ENCODE data around the gene ULBP1.
A peak's percentile ranks its signal among the peaks of the same experiment; 100 is the strongest.
"Not testable (repeated sequence)": the region's sequence is repeated elsewhere in the genome, so short reads cannot be mapped to it uniquely, and the experiment has no call there.

Gene ULBP1, protein sequence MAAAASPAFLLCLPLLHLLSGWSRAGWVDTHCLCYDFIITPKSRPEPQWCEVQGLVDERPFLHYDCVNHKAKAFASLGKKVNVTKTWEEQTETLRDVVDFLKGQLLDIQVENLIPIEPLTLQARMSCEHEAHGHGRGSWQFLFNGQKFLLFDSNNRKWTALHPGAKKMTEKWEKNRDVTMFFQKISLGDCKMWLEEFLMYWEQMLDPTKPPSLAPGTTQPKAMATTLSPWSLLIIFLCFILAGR

DNA sequence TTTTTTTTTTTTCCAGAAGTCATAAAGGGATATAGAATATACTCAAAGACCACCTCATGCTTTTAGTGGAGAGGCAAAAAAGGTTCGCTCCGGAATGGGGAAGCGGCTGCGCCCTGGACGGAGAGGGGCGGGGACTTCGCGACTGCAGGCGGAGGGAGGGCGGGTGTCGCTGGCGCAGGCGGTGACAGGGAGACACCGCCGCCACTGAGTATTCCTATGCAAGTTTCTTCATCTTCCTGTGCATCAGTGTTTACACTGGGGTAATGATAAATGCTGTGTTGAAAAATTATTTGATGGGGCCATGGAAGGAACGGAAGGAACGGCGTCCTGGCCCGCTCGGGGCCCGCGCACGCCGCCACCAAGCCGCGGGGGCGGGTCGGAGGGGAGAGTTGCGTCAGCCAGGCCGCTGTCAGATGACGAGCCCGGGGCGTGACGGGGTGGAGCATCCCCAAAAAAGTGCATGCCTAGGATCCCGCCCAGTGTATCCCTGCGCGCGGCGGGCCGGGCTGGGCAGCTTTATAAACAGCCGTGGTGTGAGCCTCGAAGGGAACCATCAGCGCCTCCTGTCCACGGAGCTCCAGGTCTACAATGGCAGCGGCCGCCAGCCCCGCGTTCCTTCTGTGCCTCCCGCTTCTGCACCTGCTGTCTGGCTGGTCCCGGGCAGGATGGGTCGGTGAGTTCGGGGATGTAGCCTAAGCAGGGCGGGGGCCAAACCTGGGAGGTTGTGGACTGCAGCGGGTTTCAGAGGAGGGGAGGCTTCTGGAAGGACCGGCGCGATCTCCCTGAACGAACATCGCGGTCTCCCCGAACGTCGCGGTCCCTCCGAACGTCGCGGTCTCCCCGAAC is at the start of gene ULBP1:
TSS of gene ULBP1 (plus strand) at position 482 of the 846 bp plus-strand sequence. CDS start at position 589, 107 bp downstream.
- Histone ChIP-seq H3K27ac (ENCODE audit: low read length) (no peak within 1 kb of the TSS), H3K27me3 (ENCODE audit: control insufficient read depth in 1 of 2, insufficient read depth in 2 of 2, low read length in 2 of 2) (peaks cover 47 to 59% of the 10 kb centered on the region in 2 donors), H3K9me3 (ENCODE audit: control insufficient read depth in 2 of 2, low read length in 2 of 2) (no peaks in the 10 kb centered on the region), H3K36me3 (ENCODE audit: control insufficient read depth in 2 of 2, insufficient read depth in 2 of 2, low read length in 2 of 2) (no peaks in the 10 kb centered on the region), H3K4me1 (ENCODE audit: control insufficient read depth, insufficient read depth, low read length) (peaks cover 18% of the 10 kb centered on the region), H3K4me3 (ENCODE audit: low read length in 2 of 2) (peak within 1 kb of the TSS; percentile 45 to 68), H3K9ac (ENCODE audit: low read length in 2 of 2) (no peak within 1 kb of the TSS)

DNA sequence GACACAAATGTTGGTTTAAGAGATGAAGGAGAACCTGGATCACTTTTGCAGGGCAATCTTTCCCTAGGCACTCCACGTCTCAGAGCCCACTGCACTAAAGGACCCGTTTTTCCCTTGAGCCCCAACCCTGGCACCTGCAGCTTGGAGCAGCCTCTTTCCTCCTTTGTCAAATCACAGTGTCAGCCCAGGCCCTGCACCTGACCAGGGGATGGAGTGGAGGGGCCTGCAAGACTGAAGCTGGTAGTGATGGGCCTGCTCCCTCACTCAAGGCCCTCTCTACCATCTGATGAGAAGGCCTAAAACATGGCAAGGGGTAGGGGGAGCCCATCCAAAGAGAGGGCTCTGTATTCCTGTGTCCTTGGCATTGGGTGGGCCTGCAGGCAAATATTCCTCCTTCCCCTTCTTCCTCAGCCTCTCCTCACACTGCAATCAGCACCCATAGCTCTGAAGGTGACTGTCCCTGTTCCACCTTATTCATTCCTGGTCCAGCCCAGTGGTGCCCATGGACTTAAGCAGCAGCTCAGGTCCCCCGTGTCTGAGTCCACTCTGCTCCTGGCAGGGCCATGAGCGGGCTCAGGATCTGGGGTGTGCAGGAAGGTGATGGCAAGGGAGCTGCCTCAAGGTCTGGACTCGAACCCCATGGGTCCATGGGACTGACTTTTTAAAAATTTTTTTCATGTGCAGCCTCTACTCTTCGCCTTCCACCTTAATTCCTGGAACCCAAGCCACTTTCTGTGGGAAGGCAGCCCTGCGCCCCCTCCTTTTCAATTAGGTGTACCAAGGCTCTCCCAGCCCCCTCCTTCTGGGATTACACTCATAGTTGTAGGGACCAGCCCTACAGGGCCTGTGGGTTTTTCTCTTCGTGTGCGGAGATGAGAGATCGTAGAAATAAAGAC is 47.5 kb upstream of the ULBP1 start:
- Histone ChIP-seq H3K4me3 (ENCODE audit: low read length in 2 of 2) (no peak overlapping the region), H3K27me3 (ENCODE audit: control insufficient read depth in 1 of 2, insufficient read depth in 2 of 2, low read length in 2 of 2) (no peaks in the 10 kb centered on the region), H3K27ac (ENCODE audit: low read length) (no peak overlapping the region), H3K9ac (ENCODE audit: low read length in 2 of 2) (no peak overlapping the region), H3K4me1 (ENCODE audit: control insufficient read depth, insufficient read depth, low read length) (no peaks in the 10 kb centered on the region), H3K36me3 (ENCODE audit: control insufficient read depth in 2 of 2, insufficient read depth in 2 of 2, low read length in 2 of 2) (no peaks in the 10 kb centered on the region), H3K9me3 (ENCODE audit: control insufficient read depth in 2 of 2, low read length in 2 of 2) (no peaks in the 10 kb centered on the region)

- Histone ChIP-seq H3K27me3 (ENCODE audit: control insufficient read depth in 1 of 2, insufficient read depth in 2 of 2, low read length in 2 of 2) (no peaks in the 10 kb centered on the region), H3K9me3 (ENCODE audit: control insufficient read depth in 2 of 2, low read length in 2 of 2) (no peaks in the 10 kb centered on the region), H3K4me1 (ENCODE audit: control insufficient read depth, insufficient read depth, low read length) (peaks cover 4% of the 10 kb centered on the region), H3K9ac (ENCODE audit: low read length in 2 of 2) (no peak overlapping the region), H3K27ac (ENCODE audit: low read length) (no peak overlapping the region), H3K36me3 (ENCODE audit: control insufficient read depth in 2 of 2, insufficient read depth in 2 of 2, low read length in 2 of 2) (no peaks in the 10 kb centered on the region), H3K4me3 (ENCODE audit: low read length in 2 of 2) (no peak overlapping the region)
Measured at GRCh38 chr6:149917679-149918078, 46.1 kb upstream of the ULBP1 start.

DNA sequence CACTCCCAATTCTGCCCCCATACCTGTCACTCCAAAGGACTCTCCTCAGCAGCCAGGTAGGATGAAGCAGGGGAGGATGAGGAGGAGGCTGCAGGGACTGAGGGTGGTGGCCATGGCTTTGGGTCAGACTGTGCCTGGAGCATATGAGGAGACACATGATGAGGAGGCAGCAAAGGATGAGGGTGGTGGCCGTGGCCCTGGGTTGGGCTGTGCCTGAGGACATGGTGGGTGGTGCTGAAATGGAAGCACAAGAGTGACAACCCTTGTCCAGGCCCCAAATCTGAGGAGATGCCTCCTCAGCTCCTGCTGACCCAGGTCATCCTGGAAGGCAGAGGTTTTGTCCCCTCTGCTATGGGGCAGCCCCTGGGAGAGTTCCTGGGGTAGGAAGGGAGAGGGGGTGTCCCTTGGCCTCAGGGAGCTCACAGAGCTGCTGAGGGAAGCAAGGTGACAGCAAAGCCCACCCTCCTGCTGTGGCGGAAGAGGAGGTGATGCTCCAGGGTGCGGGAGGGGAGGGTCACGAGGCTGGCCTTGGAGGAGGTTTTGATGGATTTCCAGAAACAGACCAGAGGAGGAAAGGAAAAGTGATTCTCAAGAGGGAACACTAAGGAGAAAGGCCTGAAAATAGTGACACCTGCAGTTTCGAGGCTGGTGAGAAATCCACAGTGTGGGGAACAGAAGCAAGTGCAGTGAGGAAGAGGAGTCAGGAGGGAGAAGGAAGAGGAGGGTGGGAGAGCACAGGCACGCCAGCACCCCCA is 45.4 kb upstream of the ULBP1 start:
- H3K27me3 ChIP-seq (ENCODE audit: control insufficient read depth in 1 of 2, insufficient read depth in 2 of 2, low read length in 2 of 2), result no peaks in the 10 kb centered on the region
- no peak overlapping the region for H3K27ac ChIP-seq (ENCODE audit: low read length)
- H3K36me3 ChIP-seq (ENCODE audit: control insufficient read depth in 2 of 2, insufficient read depth in 2 of 2, low read length in 2 of 2), result no peaks in the 10 kb centered on the region
- H3K9me3 ChIP-seq (ENCODE audit: control insufficient read depth in 2 of 2, low read length in 2 of 2), result no peaks in the 10 kb centered on the region
- H3K4me3 ChIP-seq (ENCODE audit: low read length in 2 of 2), result no peak overlapping the region
- H3K9ac ChIP-seq (ENCODE audit: low read length in 2 of 2), result no peak overlapping the region
- H3K4me1 ChIP-seq (ENCODE audit: control insufficient read depth, insufficient read depth, low read length), result peaks cover 7% of the 10 kb centered on the region

DNA sequence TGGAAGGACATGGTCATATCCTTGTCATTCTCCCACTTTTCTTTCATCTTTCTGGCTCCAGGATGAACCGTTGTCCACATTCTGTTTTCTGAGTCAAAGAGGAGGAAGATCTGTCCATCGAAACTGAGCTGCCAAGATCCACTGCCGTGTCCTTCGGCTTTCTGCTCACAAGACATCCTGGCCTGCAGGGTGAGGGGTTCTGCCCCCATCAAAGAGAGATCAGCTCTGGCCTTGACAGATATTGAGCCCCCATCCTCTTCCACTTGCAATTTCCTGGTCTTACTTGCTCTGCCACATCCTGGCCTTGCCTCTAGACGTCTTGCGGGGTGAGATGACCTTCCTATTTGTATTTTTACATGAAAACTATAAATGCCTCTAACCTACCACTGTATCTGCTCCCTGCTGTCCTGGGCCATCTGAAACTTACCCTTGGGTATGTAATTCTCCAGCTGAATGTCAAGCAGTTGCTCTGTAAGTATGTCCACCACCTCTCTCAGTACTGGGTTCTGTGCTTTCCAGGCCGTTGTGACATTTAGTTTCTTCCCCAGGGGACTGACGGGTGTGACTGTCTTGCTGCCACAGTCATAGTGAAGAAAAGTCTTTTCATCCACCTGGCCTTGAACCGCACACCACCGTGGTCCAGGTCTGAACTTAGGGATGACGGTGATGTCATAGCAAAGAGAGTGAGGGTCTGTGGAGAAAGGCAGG is 44.5 kb upstream of the ULBP1 start:
- H3K27ac ChIP-seq (ENCODE audit: low read length); H3K4me3 ChIP-seq (ENCODE audit: low read length in 2 of 2); H3K9ac ChIP-seq (ENCODE audit: low read length in 2 of 2); H3K36me3 ChIP-seq (ENCODE audit: control insufficient read depth in 2 of 2, insufficient read depth in 2 of 2, low read length in 2 of 2); H3K27me3 ChIP-seq (ENCODE audit: control insufficient read depth in 1 of 2, insufficient read depth in 2 of 2, low read length in 2 of 2); H3K9me3 ChIP-seq (ENCODE audit: control insufficient read depth in 2 of 2, low read length in 2 of 2): not testable (repeated sequence)
- peaks cover 10% of the 10 kb centered on the region for H3K4me1 ChIP-seq (ENCODE audit: control insufficient read depth, insufficient read depth, low read length)

DNA sequence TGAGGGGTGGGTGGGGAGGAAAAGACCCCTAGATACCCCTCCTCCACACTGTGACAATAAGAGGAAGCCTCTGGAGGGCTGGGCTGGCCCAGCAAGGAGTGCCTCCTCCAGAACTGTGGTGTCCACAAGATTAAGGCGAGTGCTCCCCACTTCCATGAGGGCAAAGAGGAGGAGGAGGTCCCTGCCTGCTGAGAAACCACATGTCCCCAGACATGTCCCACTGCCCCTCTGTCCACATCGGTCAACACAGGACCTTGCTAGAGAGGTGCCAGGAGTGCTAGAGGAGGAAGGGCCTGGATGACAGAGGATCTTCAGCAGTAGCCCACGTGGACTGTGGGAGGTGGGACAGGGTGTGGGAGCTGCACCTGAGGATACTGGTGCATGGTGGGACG is 43.9 kb upstream of the ULBP1 start:
- no peaks in the 10 kb centered on the region for H3K36me3 ChIP-seq (ENCODE audit: control insufficient read depth in 2 of 2, insufficient read depth in 2 of 2, low read length in 2 of 2)
- H3K9ac ChIP-seq (ENCODE audit: low read length in 2 of 2), result no peak overlapping the region
- no peak overlapping the region for H3K4me3 ChIP-seq (ENCODE audit: low read length in 2 of 2)
- no peaks in the 10 kb centered on the region for H3K9me3 ChIP-seq (ENCODE audit: control insufficient read depth in 2 of 2, low read length in 2 of 2)
- no peaks in the 10 kb centered on the region for H3K27me3 ChIP-seq (ENCODE audit: control insufficient read depth in 1 of 2, insufficient read depth in 2 of 2, low read length in 2 of 2)
- no peak overlapping the region for H3K27ac ChIP-seq (ENCODE audit: low read length)
- H3K4me1 ChIP-seq (ENCODE audit: control insufficient read depth, insufficient read depth, low read length), result peaks cover 10% of the 10 kb centered on the region

GRCh38 chr6:149921361-149921760 is 42.4 kb upstream of the ULBP1 start:
- Histone ChIP-seq H3K27ac (ENCODE audit: low read length) (no peak overlapping the region), H3K27me3 (ENCODE audit: control insufficient read depth in 1 of 2, insufficient read depth in 2 of 2, low read length in 2 of 2) (no peaks in the 10 kb centered on the region), H3K9me3 (ENCODE audit: control insufficient read depth in 2 of 2, low read length in 2 of 2) (no peaks in the 10 kb centered on the region), H3K4me3 (ENCODE audit: low read length in 2 of 2) (no peak overlapping the region), H3K4me1 (ENCODE audit: control insufficient read depth, insufficient read depth, low read length) (peaks cover 24% of the 10 kb centered on the region), H3K36me3 (ENCODE audit: control insufficient read depth in 2 of 2, insufficient read depth in 2 of 2, low read length in 2 of 2) (no peaks in the 10 kb centered on the region), H3K9ac (ENCODE audit: low read length in 2 of 2) (no peak overlapping the region)

DNA sequence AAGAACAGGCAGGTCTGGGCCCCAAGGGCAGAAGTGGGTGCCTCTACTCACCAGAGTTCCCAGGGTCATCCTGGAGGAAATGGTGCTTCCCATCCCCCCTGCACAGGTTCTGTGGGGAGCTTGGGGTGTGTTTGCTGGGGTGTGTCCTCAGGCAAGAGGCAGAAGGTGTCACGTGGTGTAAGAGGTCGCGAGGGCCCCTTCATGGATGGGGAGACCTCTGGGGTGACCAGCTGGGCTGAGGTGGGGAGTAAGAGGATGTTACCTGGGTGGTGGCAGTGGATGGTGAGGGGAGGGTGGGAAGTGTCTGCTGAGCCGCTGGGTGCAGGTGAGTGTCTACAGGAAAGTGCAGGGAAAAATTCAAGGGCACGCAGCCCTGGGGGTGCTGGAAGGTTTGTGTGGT is 41.7 kb upstream of the ULBP1 start:
- Histone ChIP-seq H3K4me1 (ENCODE audit: control insufficient read depth, insufficient read depth, low read length) (peaks cover 27% of the 10 kb centered on the region), H3K4me3 (ENCODE audit: low read length in 2 of 2) (peak overlapping the region in 1 of 2 donors; percentile 80)
- not testable (repeated sequence) for H3K9me3 ChIP-seq (ENCODE audit: control insufficient read depth in 2 of 2, low read length in 2 of 2); H3K27ac ChIP-seq (ENCODE audit: low read length); H3K27me3 ChIP-seq (ENCODE audit: control insufficient read depth in 1 of 2, insufficient read depth in 2 of 2, low read length in 2 of 2); H3K9ac ChIP-seq (ENCODE audit: low read length in 2 of 2); H3K36me3 ChIP-seq (ENCODE audit: control insufficient read depth in 2 of 2, insufficient read depth in 2 of 2, low read length in 2 of 2)

DNA sequence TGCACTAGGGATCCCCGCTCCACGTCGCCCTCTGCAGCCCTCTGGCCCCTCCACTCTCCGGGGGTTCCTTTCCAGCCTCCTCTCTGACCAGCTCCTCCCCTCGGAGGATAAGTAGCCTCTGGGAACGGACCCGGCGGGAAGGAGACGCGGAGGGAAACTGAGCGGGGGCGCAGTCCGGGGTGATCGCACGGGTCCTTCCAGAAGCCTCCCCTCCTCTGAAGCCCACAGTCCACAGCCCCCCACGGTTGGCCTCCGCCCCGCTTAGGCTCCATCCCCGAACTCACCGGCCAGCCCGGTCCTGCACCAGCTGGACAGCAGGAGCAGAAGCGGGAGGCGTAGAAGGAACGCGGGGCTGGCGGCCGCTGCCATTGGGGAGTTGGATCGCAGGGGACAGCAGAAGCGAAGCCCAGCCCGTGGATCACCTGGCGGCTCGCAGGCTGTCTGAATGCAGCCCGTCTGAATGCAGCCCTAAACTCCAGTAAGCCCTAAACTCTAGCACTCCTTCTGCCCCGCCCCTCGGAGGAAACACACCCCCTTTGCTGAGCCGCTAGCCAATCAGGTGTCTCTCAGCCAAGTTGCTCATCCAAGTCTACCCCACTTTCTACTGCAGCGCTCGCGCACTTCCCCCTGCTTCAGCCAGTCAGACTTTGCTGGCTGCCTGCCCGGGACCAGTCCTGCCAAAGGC is 41.0 kb upstream of the ULBP1 start, which contains the start of gene RAET1G:
TSS of gene RAET1G (minus strand) at position 480 of the 685 bp plus-strand sequence. CDS start at position 369, 111 bp downstream.
- Histone ChIP-seq H3K9ac (ENCODE audit: low read length in 2 of 2) (peak within 1 kb of the TSS; percentile 22 to 55), H3K9me3 (ENCODE audit: control insufficient read depth in 2 of 2, low read length in 2 of 2) (no peaks in the 10 kb centered on the region), H3K36me3 (ENCODE audit: control insufficient read depth in 2 of 2, insufficient read depth in 2 of 2, low read length in 2 of 2) (no peaks in the 10 kb centered on the region), H3K4me3 (ENCODE audit: low read length in 2 of 2) (peak within 1 kb of the TSS; percentile 75 to 80), H3K27me3 (ENCODE audit: control insufficient read depth in 1 of 2, insufficient read depth in 2 of 2, low read length in 2 of 2) (no peaks in the 10 kb centered on the region), H3K4me1 (ENCODE audit: control insufficient read depth, insufficient read depth, low read length) (peaks cover 27% of the 10 kb centered on the region), H3K27ac (ENCODE audit: low read length) (no peak within 1 kb of the TSS)

All from stomach smooth muscle (tissue), 2 donors.